HG02588 (cell line): ENCODE data around the gene NKX2-3.

Experiments
- ATAC-seq: cut with Tn5 transposase; IDR thresholded peaks from one replicate; pipeline ENCODE4 v1.9.1; 2021; ENCODE audit warnings: mild to moderate bottlenecking, moderate library complexity; ENCODE audit not compliant: unreplicated experiment

NKX2-3 gene

GRCh38 chr10:99537989-99538917 is 5.5 kb downstream of the NKX2-3 start:
- no peak for ATAC-seq

GRCh38 chr10:99539120-99539519 is 6.4 kb downstream of the NKX2-3 start:
- ATAC-seq: no peak

GRCh38 chr10:99539820-99540219 is 7.1 kb downstream of the NKX2-3 start:
- ATAC-seq: no peak

- no peak for ATAC-seq
Observed at GRCh38 chr10:99540306-99540656, 7.5 kb downstream of the NKX2-3 start.

- ATAC-seq: no peak
Observed at GRCh38 chr10:99540657-99541531, 8.2 kb downstream of the NKX2-3 start.

- ATAC-seq: no peak
Observed at GRCh38 chr10:99544322-99544721, 11.6 kb downstream of the NKX2-3 start.

- ATAC-seq: no peak
Observed at GRCh38 chr10:99548041-99548530, 15.3 kb downstream of the NKX2-3 start.

- ATAC-seq: no peak
Observed at GRCh38 chr10:99551158-99551557, 18.4 kb downstream of the NKX2-3 start.

- no peak for ATAC-seq
Observed at GRCh38 chr10:99551616-99552015, 18.9 kb downstream of the NKX2-3 start.

GRCh38 chr10:99555371-99555770 is 22.6 kb downstream of the NKX2-3 start:
- no peak for ATAC-seq

- peak; percentile 88 for ATAC-seq
Observed at GRCh38 chr10:99555825-99556523, 23.2 kb downstream of the NKX2-3 start.

- ATAC-seq: no peak
Observed at GRCh38 chr10:99557044-99557443, 24.3 kb downstream of the NKX2-3 start.

- ATAC-seq: no peak
Observed at GRCh38 chr10:99558708-99559107, 26.0 kb downstream of the NKX2-3 start.

GRCh38 chr10:99560277-99561126 is 27.8 kb downstream of the NKX2-3 start:
- ATAC-seq: no peak

- no peak for ATAC-seq
Observed at GRCh38 chr10:99562631-99563030, 29.9 kb downstream of the NKX2-3 start.

- no peak for ATAC-seq
Observed at GRCh38 chr10:99564361-99564760, 31.6 kb downstream of the NKX2-3 start.

- no peak for ATAC-seq
Observed at GRCh38 chr10:99565166-99565565, 32.4 kb downstream of the NKX2-3 start.

GRCh38 chr10:99569253-99569939 is 36.7 kb downstream of the NKX2-3 start:
- no peak for ATAC-seq

- ATAC-seq: no peak
Observed at GRCh38 chr10:99569961-99570360, 37.2 kb downstream of the NKX2-3 start.

GRCh38 chr10:99571816-99572215 is 39.1 kb downstream of the NKX2-3 start:
- no peak for ATAC-seq
